GM11168 (cell line): Measurements from ENCODE around the gene CHID1.

ENCODE experiments used
- in situ Hi-C: fragments of 300-500 bp; cut with MboI; formaldehyde crosslinking; loops from one replicate; pipeline ENCODE4 v1.12.0; 2022; ENCODE audit warnings: low sequenced_read_pairs; ENCODE audit not compliant: unreplicated experiment

Gene CHID1

GRCh38 chr11:828506-829175 is 82.0 kb downstream of the CHID1 start:
- in situ Hi-C loops = no loop called here

DNA sequence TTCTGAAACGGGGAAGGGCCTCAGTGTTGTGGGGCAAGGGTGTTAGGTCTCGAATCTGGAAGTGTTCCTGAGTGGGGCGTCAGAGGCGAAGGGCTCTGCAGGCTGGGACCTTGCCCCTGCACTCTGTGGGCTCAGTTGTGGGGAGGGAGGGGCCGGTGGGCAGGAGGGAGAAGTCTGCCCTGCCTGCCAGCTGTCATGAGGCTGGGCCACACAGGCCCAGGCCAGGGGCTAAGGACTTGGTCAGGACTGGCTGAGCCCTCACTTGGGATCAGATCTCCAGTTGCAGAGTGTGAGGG is 82.8 kb downstream of the CHID1 start, which contains the start of gene CRACR2B:
Gene CRACR2B, plus strand, starts transcription at position 23 of the 296 bp plus-strand sequence. CDS start 689 bp downstream, outside the sequence.
- in situ Hi-C loops = no loop called here

DNA sequence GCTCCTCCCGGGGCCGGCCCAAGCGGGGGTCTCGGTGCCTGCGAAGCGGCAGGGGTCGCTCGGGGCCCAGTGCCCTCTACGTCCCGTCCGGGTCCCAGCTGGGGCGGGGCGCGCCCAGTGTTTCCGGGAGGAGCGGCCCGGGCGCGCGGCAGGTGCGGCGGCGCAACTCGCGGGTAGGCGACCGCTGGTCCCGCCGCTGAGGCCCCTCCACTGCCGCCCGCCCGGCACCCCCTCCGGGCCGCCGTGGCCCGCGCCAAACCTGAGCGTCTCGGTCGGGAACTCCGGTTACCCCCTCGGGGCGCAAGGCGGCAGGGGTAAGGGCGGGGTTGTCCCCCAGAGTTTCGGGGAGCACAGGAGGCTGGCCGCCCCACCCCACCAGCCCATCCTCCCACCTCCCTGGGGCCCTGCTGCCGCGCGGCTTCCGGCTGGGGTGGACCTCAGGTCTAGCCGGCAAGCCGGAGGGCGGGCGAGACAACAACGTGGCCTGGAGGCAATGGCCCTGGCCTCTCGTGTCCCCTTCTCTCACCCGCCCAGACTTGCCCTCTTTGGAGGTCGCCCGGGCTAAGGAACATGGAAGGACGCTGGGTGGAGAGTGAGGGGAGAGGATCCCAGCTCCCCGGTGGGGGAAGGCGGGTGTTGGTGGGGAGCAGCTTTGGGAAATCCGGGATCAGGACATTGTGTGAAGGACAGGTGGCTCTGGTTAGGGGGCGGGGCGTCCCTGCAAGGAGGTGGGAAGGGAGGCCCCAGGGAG is 83.3 kb downstream of the CHID1 start:
- in situ Hi-C loops = no loop called here

- in situ Hi-C loops = no loop called here
These were observed 83.8 kb downstream of the CHID1 start for GRCh38 chr11:826836-827145.

DNA sequence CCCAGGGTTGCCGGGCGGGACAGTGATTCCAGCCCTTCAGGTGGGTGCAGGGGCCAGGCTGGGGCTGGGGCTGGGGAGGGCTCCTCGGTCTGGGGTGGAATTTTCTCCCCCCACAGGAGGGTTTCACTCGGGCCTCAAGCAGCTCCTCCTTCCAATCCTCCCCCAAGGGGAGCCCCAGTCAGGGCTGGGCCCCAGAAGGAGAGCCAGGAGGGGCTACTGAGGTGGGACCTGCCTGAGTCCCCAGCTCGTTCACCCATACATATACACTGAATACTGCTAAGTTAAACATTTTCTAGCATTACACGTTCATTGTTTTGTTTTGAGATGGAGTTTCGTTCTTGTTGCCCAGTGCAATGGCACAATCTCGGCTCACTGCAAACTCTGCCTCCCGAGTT is 84.4 kb downstream of the CHID1 start:
- in situ Hi-C loops = no loop called here

- in situ Hi-C loops = no loop called here
These were observed 85.0 kb downstream of the CHID1 start for GRCh38 chr11:825366-826226.

- in situ Hi-C loops = no loop called here
These were observed 85.7 kb downstream of the CHID1 start for GRCh38 chr11:824942-825341.

- in situ Hi-C loops = no loop called here
These were observed 86.2 kb downstream of the CHID1 start for GRCh38 chr11:824292-824880.

GRCh38 chr11:823441-824291 is 86.9 kb downstream of the CHID1 start:
- in situ Hi-C loops = no loop called here

DNA sequence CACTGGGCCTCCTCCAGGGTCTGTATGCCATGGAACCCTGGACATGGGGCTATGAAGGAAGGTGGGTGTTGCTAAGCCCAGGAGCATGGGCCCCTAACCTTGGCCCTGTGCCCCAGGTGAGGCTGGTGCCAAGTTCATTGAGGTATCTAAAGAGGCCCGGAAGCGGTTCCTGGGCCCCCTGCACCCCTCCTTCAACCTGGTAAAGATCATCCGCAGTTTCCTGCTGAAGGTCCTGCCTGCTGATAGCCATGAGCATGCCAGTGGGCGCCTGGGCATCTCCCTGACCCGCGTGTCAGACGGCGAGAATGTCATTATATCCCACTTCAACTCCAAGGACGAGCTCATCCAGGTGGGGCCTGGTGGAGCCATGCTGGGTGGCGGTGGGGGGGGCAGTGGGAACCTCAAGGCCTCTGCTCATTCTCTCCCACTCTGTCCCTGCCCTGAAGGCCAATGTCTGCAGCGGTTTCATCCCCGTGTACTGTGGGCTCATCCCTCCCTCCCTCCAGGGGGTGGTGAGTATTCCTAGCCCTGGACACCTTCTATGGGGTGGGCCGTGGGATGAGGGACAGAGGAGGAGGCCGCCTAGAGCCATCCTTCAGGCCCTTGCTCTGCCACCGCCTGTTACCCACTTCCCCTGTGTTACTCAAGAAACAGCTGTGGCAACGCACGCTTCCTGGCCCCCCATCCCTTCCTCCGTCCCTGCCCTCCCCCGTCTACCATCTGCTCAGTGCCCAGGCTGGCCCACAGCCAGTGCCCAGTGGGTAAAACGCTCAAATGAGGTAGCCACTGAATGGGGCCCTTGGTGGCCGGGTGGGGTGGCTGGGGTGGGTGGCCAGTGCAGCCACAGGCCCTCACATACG is 88.9 kb downstream of the CHID1 start:
- in situ Hi-C loops = no loop called here

DNA sequence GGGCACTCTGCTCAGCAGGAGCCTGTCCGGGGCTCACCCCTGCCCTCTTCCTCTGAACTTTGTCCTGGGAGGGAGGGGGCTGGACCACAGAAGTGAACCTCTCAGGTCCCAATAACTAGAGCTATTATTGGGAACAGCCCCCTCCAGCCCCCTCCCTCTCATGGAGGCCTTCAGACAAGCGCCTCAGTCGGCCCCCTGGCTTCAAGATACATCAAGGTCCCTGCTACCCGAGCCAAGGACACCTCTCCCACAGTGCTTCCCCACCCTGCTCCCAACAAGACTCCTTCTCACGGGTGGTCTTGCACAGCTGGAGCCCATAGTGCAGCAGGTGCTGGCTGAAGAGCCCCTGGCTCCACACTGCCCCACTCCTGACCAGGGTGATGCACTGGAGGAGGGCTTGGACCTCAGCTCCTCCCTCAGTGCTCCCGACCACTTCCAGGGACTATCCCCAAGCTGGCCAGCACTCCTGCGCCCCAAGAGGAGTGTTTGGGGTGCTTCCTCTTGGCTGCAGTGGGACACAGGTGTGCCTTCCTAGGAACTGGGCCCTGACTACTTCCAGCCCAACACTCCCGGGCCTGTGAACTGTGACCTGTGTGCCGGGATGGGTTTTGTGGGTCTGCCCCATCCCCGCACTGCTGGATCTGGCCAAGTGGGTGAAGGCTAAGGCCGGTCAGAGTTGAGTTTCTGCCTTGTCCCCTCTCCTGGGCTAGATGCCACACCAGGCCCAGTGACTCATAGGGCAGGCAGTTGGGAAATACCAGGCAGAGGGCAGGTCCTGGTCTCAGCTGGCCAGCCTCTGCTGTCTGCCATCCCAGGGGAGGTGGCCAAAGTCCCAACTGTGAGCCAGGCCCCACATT is 89.7 kb downstream of the CHID1 start:
- in situ Hi-C loops = no loop called here

DNA sequence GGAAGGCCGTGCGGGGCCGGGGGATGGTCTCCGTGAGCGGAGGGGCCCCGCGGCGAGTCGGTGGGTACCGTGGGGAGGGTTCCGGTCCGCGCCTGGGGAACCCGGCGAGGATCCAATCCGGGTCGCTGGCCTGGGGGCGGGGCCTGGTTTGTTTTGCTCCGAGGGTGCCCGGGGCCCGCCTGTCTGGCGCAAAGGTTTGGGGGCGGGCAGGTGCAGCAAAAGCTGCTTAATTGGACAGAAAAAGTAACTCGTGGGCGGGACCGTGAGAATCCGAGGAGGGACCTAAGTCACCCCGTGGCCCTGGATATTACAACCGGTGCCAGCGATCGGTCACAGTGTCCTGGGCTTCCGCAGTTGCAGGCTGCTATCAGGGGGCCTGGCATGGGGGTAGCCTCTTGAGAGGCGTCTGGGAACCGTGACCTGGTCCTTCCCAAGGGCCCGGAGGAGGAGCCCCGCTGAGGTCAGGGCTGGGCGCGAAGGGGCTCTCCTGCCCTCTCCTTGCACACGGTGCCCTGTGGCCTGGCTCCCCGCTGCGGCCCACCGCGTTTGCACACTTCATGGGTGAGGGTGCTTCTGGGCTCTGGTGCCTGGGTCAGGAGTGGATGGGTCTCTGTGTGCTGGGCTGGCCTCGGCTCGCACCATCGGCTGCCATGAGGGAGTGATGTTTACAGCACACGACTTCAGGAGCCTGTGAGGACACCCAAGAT is 90.5 kb downstream of the CHID1 start:
- in situ Hi-C loops = no loop called here

GRCh38 chr11:819129-819931 is 91.3 kb downstream of the CHID1 start:
- in situ Hi-C loops = no loop called here

DNA sequence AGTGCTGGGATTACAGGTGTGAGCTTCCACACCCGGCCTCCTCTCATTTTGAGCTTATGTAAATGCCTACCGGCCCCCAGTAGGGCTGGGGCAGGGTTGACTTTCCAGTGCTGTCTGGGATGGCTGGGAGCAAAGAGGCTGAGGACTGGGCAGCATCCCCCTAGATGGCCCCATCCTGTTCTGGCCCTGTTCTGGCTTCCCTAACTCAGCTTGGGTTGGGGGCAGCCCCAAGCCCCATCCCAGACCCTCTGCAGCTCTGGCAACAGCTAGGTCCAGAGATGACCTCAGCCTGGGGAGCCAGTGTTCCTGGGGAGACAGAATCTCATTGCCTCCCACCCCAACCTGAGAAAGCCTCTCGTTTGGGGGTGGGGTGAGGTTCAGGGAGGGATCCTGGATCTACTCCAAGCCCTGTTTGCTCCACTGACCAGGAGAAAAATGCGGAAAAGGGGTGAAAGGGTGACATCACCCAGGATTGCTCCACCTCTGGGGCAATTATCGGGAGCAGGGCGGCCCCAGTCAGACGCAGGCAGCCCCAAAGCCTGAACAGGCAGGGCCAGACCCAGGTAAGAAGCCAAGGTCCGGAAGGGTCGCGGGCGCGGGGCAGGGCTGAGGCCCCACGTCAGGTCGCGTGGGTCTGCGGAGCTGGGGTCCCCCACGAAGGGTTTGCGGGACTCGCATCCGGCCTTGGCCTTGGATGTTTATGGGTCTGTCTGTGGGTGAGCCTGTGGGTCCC is 92.0 kb downstream of the CHID1 start, which contains the start of gene PNPLA2:
Gene PNPLA2, plus strand, starts transcription at position 519 of the 733 bp plus-strand sequence. CDS start 805 bp downstream, outside the sequence.
- in situ Hi-C loops = no loop called here
